GM12874 (cell line): Measurements from ENCODE around the gene CD300C.

ENCODE experiments used
- TF ChIP-seq, protein P1 (sequence below): IDR thresholded peaks from 2 replicates; pipeline ENCODE4 v1.5.1; 2011; ENCODE audit warnings: low read depth, mild to moderate bottlenecking, control low read depth, low read length, moderate library complexity; ENCODE audit not compliant: insufficient read depth

CD300C gene

DNA sequence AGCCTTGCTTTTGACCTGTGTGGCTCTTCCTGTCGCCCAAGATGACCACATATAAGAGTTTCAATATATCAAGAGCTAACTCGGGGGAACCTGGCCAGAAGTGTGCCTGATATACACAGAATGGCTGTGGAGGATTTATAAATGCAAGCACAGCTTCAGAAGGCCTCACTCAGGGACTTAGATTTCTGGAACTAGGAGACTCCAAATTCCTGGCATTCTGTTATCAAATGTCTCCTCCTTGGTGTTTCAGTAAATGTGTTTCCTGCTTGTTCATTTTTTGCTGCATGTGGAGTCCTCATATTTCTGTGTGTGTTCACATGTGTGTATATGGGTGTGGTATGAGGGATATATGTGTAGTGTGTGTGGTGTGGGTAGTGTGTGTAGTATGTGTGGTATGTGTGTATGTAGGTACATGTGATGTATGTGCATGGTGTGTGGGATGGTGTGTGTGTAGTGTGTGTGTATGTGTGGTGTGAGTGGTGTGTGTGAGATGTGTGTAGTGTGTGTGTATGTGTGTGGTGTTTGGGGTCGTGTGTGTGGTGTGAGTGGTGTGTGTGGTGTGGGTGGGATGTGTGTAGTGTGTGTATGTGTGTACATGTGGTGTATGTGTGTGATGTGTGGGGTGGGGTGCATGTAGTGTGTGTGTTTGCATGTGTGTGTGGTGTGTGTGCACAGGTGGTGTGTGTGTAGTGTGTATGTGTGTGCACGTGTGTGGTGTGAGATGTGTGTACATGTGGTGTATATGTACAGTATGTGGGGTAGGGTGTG lies 22.4 kb upstream of the CD300C start:
- TF ChIP-seq, protein P1, sequence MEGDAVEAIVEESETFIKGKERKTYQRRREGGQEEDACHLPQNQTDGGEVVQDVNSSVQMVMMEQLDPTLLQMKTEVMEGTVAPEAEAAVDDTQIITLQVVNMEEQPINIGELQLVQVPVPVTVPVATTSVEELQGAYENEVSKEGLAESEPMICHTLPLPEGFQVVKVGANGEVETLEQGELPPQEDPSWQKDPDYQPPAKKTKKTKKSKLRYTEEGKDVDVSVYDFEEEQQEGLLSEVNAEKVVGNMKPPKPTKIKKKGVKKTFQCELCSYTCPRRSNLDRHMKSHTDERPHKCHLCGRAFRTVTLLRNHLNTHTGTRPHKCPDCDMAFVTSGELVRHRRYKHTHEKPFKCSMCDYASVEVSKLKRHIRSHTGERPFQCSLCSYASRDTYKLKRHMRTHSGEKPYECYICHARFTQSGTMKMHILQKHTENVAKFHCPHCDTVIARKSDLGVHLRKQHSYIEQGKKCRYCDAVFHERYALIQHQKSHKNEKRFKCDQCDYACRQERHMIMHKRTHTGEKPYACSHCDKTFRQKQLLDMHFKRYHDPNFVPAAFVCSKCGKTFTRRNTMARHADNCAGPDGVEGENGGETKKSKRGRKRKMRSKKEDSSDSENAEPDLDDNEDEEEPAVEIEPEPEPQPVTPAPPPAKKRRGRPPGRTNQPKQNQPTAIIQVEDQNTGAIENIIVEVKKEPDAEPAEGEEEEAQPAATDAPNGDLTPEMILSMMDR, result no peak

DNA sequence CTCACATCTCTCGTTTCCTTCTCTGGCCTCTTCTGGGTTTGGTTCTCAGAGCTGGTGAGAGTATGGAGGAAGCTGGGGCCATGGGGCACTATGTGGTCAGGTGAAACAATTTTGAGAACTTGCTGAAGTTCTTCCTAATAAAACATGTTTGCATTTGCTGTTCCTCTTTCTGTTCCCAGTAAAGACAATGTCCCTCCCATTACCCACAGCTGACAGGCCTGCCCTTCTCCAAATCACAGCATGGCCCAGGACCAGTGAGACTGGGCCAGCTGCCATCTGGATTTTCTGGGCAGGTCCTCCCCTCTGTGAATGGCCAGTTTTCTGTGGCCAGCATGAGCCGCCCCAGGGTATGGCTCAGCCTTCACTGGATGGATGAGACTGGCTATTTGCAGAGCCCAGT lies 21.5 kb upstream of the CD300C start, which contains the start of gene CD300H:
Gene CD300H (minus strand): TSS at position 113 of the 400 bp plus-strand sequence.
- TF ChIP-seq, protein P1, result no peak

DNA sequence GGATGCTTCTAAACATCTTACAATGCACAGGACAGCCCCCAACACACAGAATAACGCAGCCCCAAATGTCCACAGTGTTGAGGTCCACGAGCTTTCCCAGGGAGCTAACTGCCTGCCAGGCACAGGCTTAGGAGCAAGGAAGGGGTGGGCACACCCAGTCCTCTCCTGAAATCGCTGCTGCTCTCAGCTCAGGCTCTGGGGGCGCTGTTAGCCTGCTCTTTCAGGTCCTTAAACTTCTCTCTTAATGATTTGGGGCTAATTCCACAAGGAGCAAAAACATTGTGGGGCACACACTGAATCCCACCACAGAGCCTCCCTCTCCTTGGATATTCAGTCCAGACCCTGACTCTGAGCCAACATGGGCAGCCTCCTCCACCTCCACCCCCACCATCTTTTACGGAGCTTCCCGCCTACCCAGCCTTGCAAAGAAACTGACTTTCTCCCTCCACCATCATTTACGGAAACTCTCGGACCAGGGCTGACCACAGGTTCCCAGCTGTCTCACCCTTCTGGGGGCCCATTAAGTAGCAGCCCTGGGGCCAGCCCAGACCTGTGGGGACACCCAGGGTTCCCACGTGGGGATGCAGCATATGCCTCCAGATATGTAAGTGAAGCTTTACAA lies 20.3 kb upstream of the CD300C start:
- TF ChIP-seq, protein P1, result peak; percentile 80

DNA sequence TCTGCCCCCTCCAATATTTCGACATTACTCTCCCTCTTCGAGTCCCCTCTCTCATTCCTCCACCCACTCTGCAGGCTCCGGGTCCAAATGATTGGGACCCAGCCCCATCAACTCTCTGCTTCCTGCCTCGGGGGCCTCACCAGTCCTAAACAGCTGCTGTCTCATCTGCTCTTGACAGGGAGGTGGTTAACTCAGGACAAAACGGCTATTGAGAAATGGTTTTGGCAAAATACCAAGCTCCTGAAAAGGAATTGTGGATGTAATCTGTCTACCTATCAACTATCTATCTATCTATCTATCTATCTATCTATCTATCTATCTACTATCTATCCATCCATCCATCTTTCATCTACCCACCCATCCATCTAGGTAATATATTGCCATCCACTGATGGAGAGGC lies 19.2 kb upstream of the CD300C start:
- TF ChIP-seq, protein P1, result no peak

DNA sequence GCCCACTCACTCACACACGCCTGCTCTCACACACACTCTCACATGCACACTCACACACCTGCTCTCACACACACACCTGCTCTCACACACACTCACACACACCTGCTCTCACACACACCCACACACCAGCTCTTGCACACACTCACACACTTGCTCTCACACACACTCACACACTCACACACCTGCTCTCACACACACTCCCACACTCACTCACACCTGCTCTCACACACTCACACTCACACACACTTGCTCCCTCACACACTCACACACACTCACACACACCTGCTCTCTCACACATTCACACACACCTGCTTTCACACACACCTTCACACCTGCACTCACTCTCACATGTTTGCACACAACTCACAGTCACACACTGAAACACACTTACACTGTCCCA lies 17.4 kb upstream of the CD300C start:
- TF ChIP-seq, protein P1, result no peak

DNA sequence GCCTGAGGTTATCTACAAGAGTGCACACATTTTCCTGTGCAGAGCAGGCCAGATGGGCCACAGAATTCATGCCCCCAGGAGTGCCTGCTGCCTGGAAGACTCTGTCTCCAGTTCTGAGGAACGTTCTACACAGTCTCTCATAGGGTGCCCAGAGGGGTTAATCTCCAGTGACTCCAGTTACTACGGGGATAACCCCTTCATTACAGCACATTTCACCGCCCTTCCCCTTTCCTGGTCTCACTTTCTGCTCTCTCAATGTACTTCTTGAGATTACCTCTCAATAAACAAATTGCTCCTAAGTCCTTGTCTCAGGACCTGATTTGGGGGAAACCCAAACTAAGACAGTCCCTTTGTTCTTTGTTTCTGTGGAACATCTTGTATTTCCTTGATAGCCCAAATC lies 15.7 kb upstream of the CD300C start:
- TF ChIP-seq, protein P1, result no peak

DNA sequence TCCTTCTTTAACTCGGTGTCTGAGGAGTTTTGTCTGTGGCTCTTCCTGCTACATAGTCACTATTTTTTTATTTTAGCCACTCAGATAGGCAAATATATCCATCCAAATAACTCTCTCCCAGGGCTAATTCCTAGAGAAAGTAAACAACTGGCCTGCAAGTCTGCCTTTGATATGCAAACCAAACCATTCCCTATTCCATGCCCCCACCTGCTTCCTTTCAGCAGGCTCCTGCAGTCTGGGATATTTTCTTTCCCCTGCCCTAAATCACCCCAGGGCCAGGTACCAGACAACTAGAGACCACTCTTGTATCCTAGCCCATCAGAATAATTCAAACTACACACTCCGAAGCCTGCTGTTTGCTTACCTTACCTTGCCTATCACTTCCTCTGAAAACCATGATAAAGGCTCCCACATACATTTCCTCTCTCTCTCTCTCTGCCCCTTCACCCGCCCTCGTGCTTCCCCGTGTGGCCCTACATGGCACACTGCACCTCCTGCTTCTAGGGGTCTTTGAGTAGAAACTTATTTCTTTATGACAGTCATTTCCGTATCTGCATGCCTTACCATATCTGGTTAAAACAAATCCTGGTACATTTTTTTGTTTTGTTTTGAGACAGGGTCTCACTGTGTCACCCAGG lies 13.1 kb upstream of the CD300C start:
- TF ChIP-seq, protein P1, result no peak
